ENCODE measurements around the gene ZDHHC18. TPM values are rescaled to one million over a fixed set of nuclear protein-coding genes. Genes with fewer than 3 reads are reported as not detected.
A peak's percentile ranks its signal among the peaks of the same experiment; 100 is the strongest.

Gene ZDHHC18
- total RNA-seq, 2 experiments from 2014 or later: 18.2 to 19.5 TPM

GRCh38 chr1:26789612-26789865, 36.9 kb upstream of the ZDHHC18 start:
- H3K79me2 ChIP-seq (ENCODE audit: insufficient read depth, low read depth, low read length): no peaks in the 10 kb centered on the region
- intact Hi-C loops (cut with micrococcal nuclease; ENCODE audit: unreplicated experiment): loop anchor here (1.0 to 2.0 kb wide), 6 partner anchors 43 to 289 kb away; no protein-coding TSS in a partner anchor
- no peak overlapping the region for H2AFZ ChIP-seq (ENCODE audit: low read length)
- TF ChIP-seq EZH2phosphoT487 (IDR thresholded peaks at IDR 0.05; ENCODE audit: borderline replicate concordance, low read depth, low read length) (no peak), CTCF (conservative IDR thresholded peaks at IDR 0.05; ENCODE audit: low read length) (no peak)
- ChIA-PET POLR2A (interaction anchor here (1.0 to 5.1 kb wide), 5 partner anchors 31 to 188 kb away, joined by 4 to 36 read pairs (median 5); no protein-coding TSS in a partner anchor), CTCF (ENCODE audit: unreplicated experiment) (interaction anchor here (0.5 to 2.3 kb wide), 3 partner anchors 32 to 188 kb away, joined by 3 to 12 read pairs (median 9); no protein-coding TSS in a partner anchor)
- H3K36me3 ChIP-seq (ENCODE audit: insufficient read depth, low read length): 0 out of 2 replicates have a peak, but pooled peaks cover 2% of the 10 kb centered on the region
- BruUV-seq (replicated peaks): no TSS peak
- DNase-seq (ENCODE audit: low spot score): no peak
- no peaks in the 10 kb centered on the region for H3K9me2 ChIP-seq (ENCODE audit: insufficient read depth, low read length)
- peak overlapping the region; percentile 84 for H3K4me2 ChIP-seq (ENCODE audit: low read length)
- H3K9me3 ChIP-seq (ENCODE audit: low read length): no peaks in the 10 kb centered on the region
- H3K27ac ChIP-seq (ENCODE audit: low read depth, low read length, poor library complexity, severe bottlenecking): no peak overlapping the region
- peaks cover 59% of the 10 kb centered on the region for H3K4me1 ChIP-seq (ENCODE audit: insufficient read depth, low read length, poor library complexity, severe bottlenecking)
- H4K20me1 ChIP-seq (ENCODE audit: insufficient read depth, low read length): no peaks in the 10 kb centered on the region
- H3K4me3 ChIP-seq (ENCODE audit: low read depth, low read length, poor library complexity, severe bottlenecking): no peak overlapping the region

- no peak for DNase-seq (ENCODE audit: low spot score)
- no peaks in the 10 kb centered on the region for H4K20me1 ChIP-seq (ENCODE audit: insufficient read depth, low read length)
- H3K27ac ChIP-seq (ENCODE audit: low read depth, low read length, poor library complexity, severe bottlenecking): no peak overlapping the region
- H3K4me3 ChIP-seq (ENCODE audit: low read depth, low read length, poor library complexity, severe bottlenecking): no peak overlapping the region
- CTCF ChIA-PET (ENCODE audit: unreplicated experiment): interaction anchor here (0.5 to 2.3 kb wide), 4 partner anchors 31 to 188 kb away, joined by 3 to 12 read pairs (median 6); no protein-coding TSS in a partner anchor
- peak overlapping the region; percentile 84; the same call in 1 of the 2 replicates for H3K4me2 ChIP-seq (ENCODE audit: low read length)
- peaks cover 6% of the 10 kb centered on the region; the same call in 1 of the 2 replicates for H3K36me3 ChIP-seq (ENCODE audit: insufficient read depth, low read length)
- no TSS peak for BruUV-seq (replicated peaks)
- intact Hi-C loops (cut with micrococcal nuclease; ENCODE audit: unreplicated experiment): loop anchor here (1.0 to 2.0 kb wide), 6 partner anchors 43 to 289 kb away; no protein-coding TSS in a partner anchor
- no peaks in the 10 kb centered on the region for H3K79me2 ChIP-seq (ENCODE audit: insufficient read depth, low read depth, low read length)
- H3K4me1 ChIP-seq (ENCODE audit: insufficient read depth, low read length, poor library complexity, severe bottlenecking): peaks cover 59% of the 10 kb centered on the region
- POLR2A ChIA-PET: interaction anchor here (1.0 to 5.1 kb wide), 4 partner anchors 31 to 188 kb away, joined by 5 to 36 read pairs (median 7); no protein-coding TSS in a partner anchor
- no peaks in the 10 kb centered on the region for H3K9me3 ChIP-seq (ENCODE audit: low read length)
- TF ChIP-seq CTCF (conservative IDR thresholded peaks at IDR 0.05; ENCODE audit: low read length): no peak
- TF ChIP-seq EZH2phosphoT487 (IDR thresholded peaks at IDR 0.05; ENCODE audit: borderline replicate concordance, low read depth, low read length): no peak
- H3K9me2 ChIP-seq (ENCODE audit: insufficient read depth, low read length): no peaks in the 10 kb centered on the region
- H2AFZ ChIP-seq (ENCODE audit: low read length): no peak overlapping the region
Measured at GRCh38 chr1:26789931-26790330, 36.6 kb upstream of the ZDHHC18 start.

- TF ChIP-seq EZH2phosphoT487 (IDR thresholded peaks at IDR 0.05; ENCODE audit: borderline replicate concordance, low read depth, low read length) (no peak), CTCF (conservative IDR thresholded peaks at IDR 0.05; ENCODE audit: low read length) (no peak)
- DNase-seq (ENCODE audit: low spot score): no peak
- Histone ChIP-seq H4K20me1 (ENCODE audit: insufficient read depth, low read length) (no peaks in the 10 kb centered on the region), H2AFZ (ENCODE audit: low read length) (no peak overlapping the region), H3K27ac (ENCODE audit: low read depth, low read length, poor library complexity, severe bottlenecking) (no peak overlapping the region), H3K4me2 (ENCODE audit: low read length) (no peak overlapping the region), H3K4me1 (ENCODE audit: insufficient read depth, low read length, poor library complexity, severe bottlenecking) (peaks cover 54% of the 10 kb centered on the region), H3K36me3 (ENCODE audit: insufficient read depth, low read length) (peaks cover 10% of the 10 kb centered on the region; the same call in 1 of the 2 replicates), H3K79me2 (ENCODE audit: insufficient read depth, low read depth, low read length) (no peaks in the 10 kb centered on the region), H3K9me3 (ENCODE audit: low read length) (no peaks in the 10 kb centered on the region), H3K9me2 (ENCODE audit: insufficient read depth, low read length) (no peaks in the 10 kb centered on the region), H3K4me3 (ENCODE audit: low read depth, low read length, poor library complexity, severe bottlenecking) (no peak overlapping the region)
- ChIA-PET POLR2A (interaction anchor here (0.6 to 5.1 kb wide), 6 partner anchors 10 to 191 kb away, joined by 3 to 36 read pairs (median 4); no protein-coding TSS in a partner anchor), CTCF (ENCODE audit: unreplicated experiment) (interaction anchor here (1.0 to 2.3 kb wide), 3 partner anchors 113 to 189 kb away, joined by 3 to 12 read pairs (median 9); no protein-coding TSS in a partner anchor)
- intact Hi-C loops (cut with micrococcal nuclease; ENCODE audit: unreplicated experiment): no loop called here
- BruUV-seq (replicated peaks): no TSS peak
Measured at GRCh38 chr1:26790551-26790953, 35.9 kb upstream of the ZDHHC18 start.

All from OCI-LY7 (cell line).